Measurements from ENCODE around the gene CD70. TPM values are rescaled to one million over a fixed set of nuclear protein-coding genes. Genes with fewer than 3 reads are reported as not detected.

Gene CD70
- total RNA-seq, 3 donors from 2014 or later, result not detected

DNA sequence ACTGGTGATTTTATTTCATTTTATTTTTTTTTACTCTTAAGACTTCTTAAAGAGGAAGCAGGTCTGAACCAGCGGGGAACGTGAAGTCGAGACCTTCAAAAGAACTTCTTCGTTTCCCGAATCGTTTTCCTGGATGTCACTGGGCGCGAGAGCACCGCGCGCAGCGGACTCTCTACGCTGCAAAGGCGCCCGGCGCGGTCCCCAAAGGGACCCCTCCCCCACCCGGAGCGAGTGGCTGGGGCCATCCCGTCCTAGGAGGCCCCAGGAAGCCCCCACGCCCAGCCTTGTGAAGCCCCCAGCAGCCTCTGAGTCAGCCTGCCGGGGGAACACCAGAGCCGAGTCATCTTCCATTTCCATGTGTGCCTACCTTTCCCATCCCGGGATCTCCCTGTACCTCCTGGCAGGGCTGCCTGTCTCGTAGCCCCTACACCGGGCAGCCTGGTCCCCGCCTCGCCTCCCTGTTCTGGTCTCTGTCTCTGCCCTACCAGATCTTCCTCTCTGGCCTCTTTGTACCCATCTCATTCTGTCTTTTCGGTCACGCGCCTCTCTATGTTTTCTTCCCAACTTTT lies 608 bp downstream of the CD70 start:
- peak overlapping the region; percentile 27 to 50 (median 42) for H3K4me3 ChIP-seq
- H3K4me1 ChIP-seq, result no peaks in the 10 kb centered on the region
- DNase-seq (ENCODE audit: low spot score in 2 of 2), result no peak
- intact Hi-C loops (cut with DNase I; ENCODE audit: low total_unique reads), result no loop called here
- H3K27ac ChIP-seq, result no peak overlapping the region
- peaks cover 4 to 75% of the 10 kb centered on the region in 2 donors for H3K27me3 ChIP-seq
- H3K9me3 ChIP-seq, result no peaks in the 10 kb centered on the region
- H3K36me3 ChIP-seq, result no peaks in the 10 kb centered on the region
- TF ChIP-seq, protein P1, sequence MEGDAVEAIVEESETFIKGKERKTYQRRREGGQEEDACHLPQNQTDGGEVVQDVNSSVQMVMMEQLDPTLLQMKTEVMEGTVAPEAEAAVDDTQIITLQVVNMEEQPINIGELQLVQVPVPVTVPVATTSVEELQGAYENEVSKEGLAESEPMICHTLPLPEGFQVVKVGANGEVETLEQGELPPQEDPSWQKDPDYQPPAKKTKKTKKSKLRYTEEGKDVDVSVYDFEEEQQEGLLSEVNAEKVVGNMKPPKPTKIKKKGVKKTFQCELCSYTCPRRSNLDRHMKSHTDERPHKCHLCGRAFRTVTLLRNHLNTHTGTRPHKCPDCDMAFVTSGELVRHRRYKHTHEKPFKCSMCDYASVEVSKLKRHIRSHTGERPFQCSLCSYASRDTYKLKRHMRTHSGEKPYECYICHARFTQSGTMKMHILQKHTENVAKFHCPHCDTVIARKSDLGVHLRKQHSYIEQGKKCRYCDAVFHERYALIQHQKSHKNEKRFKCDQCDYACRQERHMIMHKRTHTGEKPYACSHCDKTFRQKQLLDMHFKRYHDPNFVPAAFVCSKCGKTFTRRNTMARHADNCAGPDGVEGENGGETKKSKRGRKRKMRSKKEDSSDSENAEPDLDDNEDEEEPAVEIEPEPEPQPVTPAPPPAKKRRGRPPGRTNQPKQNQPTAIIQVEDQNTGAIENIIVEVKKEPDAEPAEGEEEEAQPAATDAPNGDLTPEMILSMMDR (IDR thresholded peaks at IDR 0.05), result no peak
- no peak for TF ChIP-seq POLR2AphosphoS5 (IDR thresholded peaks at IDR 0.05)
- no peak for TF ChIP-seq POLR2A (IDR thresholded peaks at IDR 0.05)

DNA sequence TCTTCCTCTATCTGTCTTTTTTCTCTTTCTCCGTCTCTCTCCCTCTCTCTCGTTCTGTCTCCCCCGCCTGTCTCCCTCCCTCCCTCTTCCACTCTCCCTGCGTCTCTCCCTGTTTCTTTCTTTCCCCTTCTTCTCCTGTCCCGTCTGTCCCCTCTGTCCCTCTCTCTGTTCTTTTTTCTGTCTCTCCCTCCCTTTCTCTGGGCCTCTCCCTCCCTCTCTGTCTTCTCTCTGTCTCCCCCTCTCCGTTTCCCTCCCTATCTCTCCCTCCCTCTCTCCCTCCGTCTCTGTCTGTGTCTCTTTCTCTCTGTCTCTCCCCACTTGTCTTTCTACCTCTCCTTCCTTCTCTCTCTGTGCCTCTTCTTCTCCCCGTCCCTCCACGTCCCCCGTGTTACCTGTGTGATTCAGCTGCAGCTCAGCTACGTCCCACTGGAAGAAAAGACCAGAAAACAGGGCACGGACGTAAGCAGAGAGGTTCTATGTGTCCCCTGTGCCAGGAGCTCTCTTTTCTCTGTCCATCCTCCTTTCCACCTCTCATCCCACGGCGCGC lies 1.2 kb downstream of the CD70 start:
- DNase-seq (ENCODE audit: low spot score in 2 of 2), result no peak
- no peaks in the 10 kb centered on the region for H3K36me3 ChIP-seq
- H3K9me3 ChIP-seq, result no peaks in the 10 kb centered on the region
- TF ChIP-seq POLR2A (IDR thresholded peaks at IDR 0.05) (no peak), POLR2AphosphoS5 (IDR thresholded peaks at IDR 0.05) (no peak)
- TF ChIP-seq, protein P1 (IDR thresholded peaks at IDR 0.05), result no peak
- H3K27me3 ChIP-seq, result peaks cover 4 to 75% of the 10 kb centered on the region in 2 donors
- no peaks in the 10 kb centered on the region for H3K4me1 ChIP-seq
- intact Hi-C loops (cut with DNase I; ENCODE audit: low total_unique reads), result no loop called here
- H3K27ac ChIP-seq, result no peak overlapping the region
- peak overlapping the region in 1 of 3 donors; percentile 42 for H3K4me3 ChIP-seq

DNA sequence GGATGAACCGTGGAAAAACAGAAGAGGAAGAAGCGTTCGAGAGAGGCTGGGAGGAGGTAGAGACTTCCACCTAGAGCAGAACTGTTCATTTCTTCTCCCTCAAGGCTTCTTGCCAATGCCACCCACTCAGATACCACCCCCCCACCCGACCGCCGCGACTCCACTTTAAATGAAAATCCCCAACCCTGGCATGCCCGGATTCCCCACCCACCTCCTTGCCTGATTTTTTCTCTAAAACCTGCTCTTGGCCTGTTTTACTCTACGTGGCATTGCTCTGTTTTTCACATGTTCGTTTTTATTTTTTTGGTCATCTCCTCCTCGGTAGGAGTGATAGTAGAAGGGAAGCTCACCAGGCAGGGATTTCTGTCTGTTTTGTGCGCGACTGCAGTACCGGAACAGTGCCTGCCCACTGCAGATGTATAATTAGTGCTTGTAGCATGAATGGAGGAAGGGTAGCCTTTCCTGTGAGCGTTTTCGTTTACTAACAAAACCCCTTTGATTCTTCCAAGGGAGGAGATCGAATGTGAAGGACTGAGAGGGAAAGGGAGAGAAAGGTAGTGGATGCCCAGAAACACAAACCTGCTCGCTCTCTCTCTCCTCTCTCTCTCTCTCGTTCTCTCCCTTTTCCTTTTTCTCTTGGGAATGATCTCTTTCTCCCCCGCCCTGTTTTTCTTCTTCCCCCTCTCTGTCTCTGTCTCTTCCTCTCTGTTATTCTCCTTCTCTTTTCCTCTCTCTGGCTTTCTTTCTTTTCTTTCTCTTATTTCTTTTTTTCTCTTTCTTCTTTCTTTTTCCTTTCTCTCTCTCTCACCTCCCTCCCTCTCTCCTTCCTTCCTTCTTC lies 2.2 kb downstream of the CD70 start:
- H3K4me3 ChIP-seq, result peak overlapping the region in 1 of 3 donors; percentile 11
- DNase-seq (ENCODE audit: low spot score in 2 of 2), result no peak
- peaks cover 4 to 79% of the 10 kb centered on the region in 2 donors for H3K27me3 ChIP-seq
- no peaks in the 10 kb centered on the region for H3K9me3 ChIP-seq
- no peak overlapping the region for H3K27ac ChIP-seq
- no peaks in the 10 kb centered on the region for H3K4me1 ChIP-seq
- no peaks in the 10 kb centered on the region for H3K36me3 ChIP-seq
- intact Hi-C loops (cut with DNase I; ENCODE audit: low total_unique reads), result no loop called here
- TF ChIP-seq, protein P1 (IDR thresholded peaks at IDR 0.05), result no peak
- no peak for TF ChIP-seq POLR2AphosphoS5 (IDR thresholded peaks at IDR 0.05)
- TF ChIP-seq POLR2A (IDR thresholded peaks at IDR 0.05), result no peak

DNA sequence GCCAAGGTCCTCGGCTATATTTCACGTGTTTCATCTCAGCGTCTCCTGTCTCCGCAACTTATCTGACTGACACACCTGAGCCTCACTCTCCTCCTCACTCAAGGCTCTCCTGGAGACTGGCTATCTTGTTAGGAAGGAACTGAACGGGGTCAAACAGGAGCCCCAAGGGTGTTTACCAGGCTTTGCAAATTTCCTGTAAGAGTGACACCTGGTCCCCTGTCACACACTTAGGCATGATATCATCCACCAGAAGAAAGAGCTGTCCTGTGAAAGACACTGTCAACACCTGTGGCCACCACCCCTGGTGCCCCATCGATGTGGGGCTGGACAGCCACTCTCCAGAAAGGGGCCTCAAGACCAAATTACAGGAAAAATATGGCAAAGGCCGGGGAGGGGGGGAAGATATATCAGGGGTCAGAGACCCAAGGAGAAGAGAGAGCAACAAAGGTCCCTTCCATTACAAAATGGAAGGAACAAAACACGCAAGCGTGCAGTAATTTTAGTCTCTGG lies 2.9 kb downstream of the CD70 start:
- no peaks in the 10 kb centered on the region for H3K9me3 ChIP-seq

More for the DNA sequence above, 2.9 kb downstream of the CD70 start:
- no peak overlapping the region for H3K27ac ChIP-seq
- H3K36me3 ChIP-seq, result no peaks in the 10 kb centered on the region
- intact Hi-C loops (cut with DNase I; ENCODE audit: low total_unique reads), result no loop called here
- no peaks in the 10 kb centered on the region for H3K4me1 ChIP-seq
- no peak for DNase-seq (ENCODE audit: low spot score in 2 of 2)
- peaks cover 4 to 80% of the 10 kb centered on the region in 2 donors for H3K27me3 ChIP-seq
- TF ChIP-seq, protein P1 (IDR thresholded peaks at IDR 0.05), result no peak
- no peak for TF ChIP-seq POLR2A (IDR thresholded peaks at IDR 0.05)
- no peak for TF ChIP-seq POLR2AphosphoS5 (IDR thresholded peaks at IDR 0.05)
- no peak overlapping the region for H3K4me3 ChIP-seq

Data from breast epithelium (tissue), 4 donors.